Measurements from ENCODE around the gene CFHR2.

DNA sequence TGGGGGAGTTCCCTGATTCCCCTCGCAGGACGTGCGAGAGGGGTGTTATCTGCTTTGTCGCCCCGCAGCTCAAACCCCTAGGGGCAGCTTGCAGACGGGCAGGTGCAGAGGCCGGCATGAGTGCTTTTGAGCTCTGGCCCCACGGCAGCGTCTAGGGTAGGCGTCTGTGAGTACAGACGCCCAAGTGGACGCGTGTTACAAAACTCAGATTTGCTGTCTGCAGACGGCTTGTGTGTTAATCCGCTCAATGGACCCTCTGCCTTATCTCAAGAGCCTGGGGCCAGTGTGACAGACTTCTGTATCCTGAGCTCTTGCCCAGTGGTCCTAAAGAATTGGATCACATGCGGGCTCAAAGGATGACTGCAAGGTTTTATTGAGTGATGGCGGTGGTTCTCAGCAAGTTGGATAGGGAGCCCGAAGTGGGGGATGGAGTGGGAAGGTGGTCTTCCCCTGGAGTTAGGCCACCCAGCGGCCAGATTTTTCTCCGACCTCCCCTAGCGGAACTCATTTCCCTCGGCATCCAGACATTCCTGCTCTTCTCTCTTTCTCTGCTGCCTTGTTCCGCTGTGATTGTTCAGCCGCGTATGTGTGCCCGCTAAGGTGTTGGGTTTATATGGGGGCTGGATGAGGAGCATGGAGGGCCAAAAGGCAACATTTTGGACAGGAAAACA is 46.2 kb upstream of the CFHR2 start:
- TF ChIP-seq, protein P1, sequence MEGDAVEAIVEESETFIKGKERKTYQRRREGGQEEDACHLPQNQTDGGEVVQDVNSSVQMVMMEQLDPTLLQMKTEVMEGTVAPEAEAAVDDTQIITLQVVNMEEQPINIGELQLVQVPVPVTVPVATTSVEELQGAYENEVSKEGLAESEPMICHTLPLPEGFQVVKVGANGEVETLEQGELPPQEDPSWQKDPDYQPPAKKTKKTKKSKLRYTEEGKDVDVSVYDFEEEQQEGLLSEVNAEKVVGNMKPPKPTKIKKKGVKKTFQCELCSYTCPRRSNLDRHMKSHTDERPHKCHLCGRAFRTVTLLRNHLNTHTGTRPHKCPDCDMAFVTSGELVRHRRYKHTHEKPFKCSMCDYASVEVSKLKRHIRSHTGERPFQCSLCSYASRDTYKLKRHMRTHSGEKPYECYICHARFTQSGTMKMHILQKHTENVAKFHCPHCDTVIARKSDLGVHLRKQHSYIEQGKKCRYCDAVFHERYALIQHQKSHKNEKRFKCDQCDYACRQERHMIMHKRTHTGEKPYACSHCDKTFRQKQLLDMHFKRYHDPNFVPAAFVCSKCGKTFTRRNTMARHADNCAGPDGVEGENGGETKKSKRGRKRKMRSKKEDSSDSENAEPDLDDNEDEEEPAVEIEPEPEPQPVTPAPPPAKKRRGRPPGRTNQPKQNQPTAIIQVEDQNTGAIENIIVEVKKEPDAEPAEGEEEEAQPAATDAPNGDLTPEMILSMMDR (IDR thresholded peaks at IDR 0.05), result no peak
- TF ChIP-seq POLR2A (IDR thresholded peaks at IDR 0.05) (no peak), EP300 (IDR thresholded peaks at IDR 0.05) (no peak)

Measured in tibial nerve (tissue), 4 donors.